Fibroblast of mammary gland (primary cell): Measurements from ENCODE around the gene CDX2.
"Not testable (repeated sequence)": the region's sequence is repeated elsewhere in the genome, so short reads cannot be mapped to it uniquely, and the experiment has no call there.

ENCODE experiments used
- DNase-seq: peaks from one replicate; pipeline ENCODE4 v3.0.0-alpha.2; 2010; ENCODE audit warnings: low read depth
- H3K4me3 ChIP-seq: 2 replicates; pipeline ENCODE4 v1.5.1; 2011; ENCODE audit warnings: low read depth, mild to moderate bottlenecking, low read length, moderate library complexity; ENCODE audit not compliant: control insufficient read depth
- CTCF ChIP-seq: conservative IDR thresholded peaks from 2 replicates; pipeline ENCODE4 v1.5.1; 2011; ENCODE audit warnings: low read depth, low read length, inconsistent platforms; ENCODE audit not compliant: control insufficient read depth, insufficient read depth

CDX2 gene

GRCh38 chr13:27965343-27965739, 3.8 kb downstream of the CDX2 start:
- no peak for DNase-seq
- no peak overlapping the region for H3K4me3 ChIP-seq
- no peak for TF ChIP-seq CTCF

GRCh38 chr13:27964741-27965323, 4.3 kb downstream of the CDX2 start:
- H3K4me3 ChIP-seq: no peak overlapping the region
- no peak for TF ChIP-seq CTCF
- no peak for DNase-seq

- not testable (repeated sequence) for DNase-seq, H3K4me3 ChIP-seq
Measured at GRCh38 chr13:27964206-27964605, 4.9 kb downstream of the CDX2 start.

GRCh38 chr13:27963491-27963890, 5.6 kb downstream of the CDX2 start:
- TF ChIP-seq CTCF: no peak
- H3K4me3 ChIP-seq: no peak overlapping the region
- DNase-seq: no peak

GRCh38 chr13:27962982-27963381, 6.1 kb downstream of the CDX2 start:
- DNase-seq: no peak
- no peak for TF ChIP-seq CTCF
- H3K4me3 ChIP-seq: no peak overlapping the region

GRCh38 chr13:27962128-27962841, 6.8 kb downstream of the CDX2 start:
- H3K4me3 ChIP-seq: no peak overlapping the region
- TF ChIP-seq CTCF: no peak
- DNase-seq: no peak

- no peak overlapping the region for H3K4me3 ChIP-seq
- DNase-seq: no peak
- no peak for TF ChIP-seq CTCF
Measured at GRCh38 chr13:27961227-27962085, 7.7 kb downstream of the CDX2 start.
